Keratinocyte (primary cell): Measurements from ENCODE around the gene CHD2. TPM values are rescaled to one million over a fixed set of nuclear protein-coding genes. Genes with fewer than 3 reads are reported as not detected.

ENCODE experiments used
- DNase-seq: peaks from one replicate; pipeline ENCODE4 v3.0.0-alpha.2; 2011; ENCODE audit warnings: low read depth, missing footprints, low spot score
- FAIRE-seq: peaks from 2 replicates; lab custom pipeline; 2011; peaks lifted over from hg19 to GRCh38; lab: Jason Lieb, UNC
- H2AFZ ChIP-seq: 2 replicates; pipeline ENCODE4 v1.6.0; 2012; ENCODE audit warnings: low read length, control low read depth, inconsistent platforms; ENCODE audit not compliant: control insufficient read depth
- H3K27ac ChIP-seq: 2 replicates; pipeline ENCODE4 v1.5.1; 2011; ENCODE audit warnings: low read length; ENCODE audit not compliant: control insufficient read depth, insufficient read depth
- H3K27me3 ChIP-seq: 3 replicates; pipeline ENCODE4 v1.6.0; 2011; ENCODE audit warnings: low read length; ENCODE audit not compliant: control insufficient read depth, insufficient read depth; ENCODE audit errors: extremely low read depth
- H3K36me3 ChIP-seq, 2 experiments: 2 replicates in 1 of 2; 3 replicates in 1 of 2; pipeline ENCODE4 v1.5.1; 2011; ENCODE audit warnings: low read length in 2 of 2, mild to moderate bottlenecking in 1 of 2; ENCODE audit not compliant: control insufficient read depth in 2 of 2, insufficient read depth in 2 of 2; ENCODE audit errors: extremely low read depth in 1 of 2
- H3K4me1 ChIP-seq: 3 replicates; pipeline ENCODE4 v1.5.1; 2011; ENCODE audit warnings: low read length; ENCODE audit not compliant: control insufficient read depth, insufficient read depth; ENCODE audit errors: extremely low read depth
- H3K4me2 ChIP-seq: 3 replicates; pipeline ENCODE4 v1.6.0; 2011; ENCODE audit warnings: low read depth, low read length; ENCODE audit not compliant: control insufficient read depth, insufficient read depth; ENCODE audit errors: extremely low read depth
- H3K4me3 ChIP-seq, 3 experiments: fragments of 200-600 bp in 1 of 3; sonication (generic) in 1 of 3; 2 replicates in 2 of 3; 3 replicates in 1 of 3; pipeline ENCODE4 v1.5.1; 2011 to 2016; ENCODE audit warnings: low read length in 3 of 3, mild to moderate bottlenecking in 3 of 3, control low read depth in 2 of 3, inconsistent platforms in 1 of 3, low read depth in 1 of 3, mixed read lengths in 1 of 3, mixed run types in 1 of 3, moderate library complexity in 1 of 3; ENCODE audit not compliant: control insufficient read depth in 2 of 3, insufficient read depth in 2 of 3; ENCODE audit errors: extremely low read depth in 1 of 3
- H3K79me2 ChIP-seq: 2 replicates; pipeline ENCODE4 v1.6.0; 2012; ENCODE audit warnings: low read length; ENCODE audit not compliant: control insufficient read depth, insufficient read depth
- H3K9ac ChIP-seq: 3 replicates; pipeline ENCODE4 v1.6.0; 2011; ENCODE audit warnings: low read length; ENCODE audit not compliant: control insufficient read depth, insufficient read depth; ENCODE audit errors: extremely low read depth
- H3K9me1 ChIP-seq: 3 replicates; pipeline ENCODE4 v1.6.0; 2011; ENCODE audit warnings: low read length; ENCODE audit not compliant: control insufficient read depth, insufficient read depth; ENCODE audit errors: extremely low read depth
- H3K9me3 ChIP-seq: 2 replicates; pipeline ENCODE4 v1.5.1; 2012; ENCODE audit warnings: low read depth, low read length; ENCODE audit not compliant: control insufficient read depth
- H4K20me1 ChIP-seq: 3 replicates; pipeline ENCODE4 v1.6.0; 2011; ENCODE audit warnings: low read length; ENCODE audit not compliant: control insufficient read depth, insufficient read depth; ENCODE audit errors: extremely low read depth
- CTCF ChIP-seq, 3 experiments: IDR thresholded peaks in 1 of 3; conservative IDR thresholded peaks in 1 of 3; optimal IDR thresholded peaks in 1 of 3; 2 replicates in 2 of 3; 3 replicates in 1 of 3; pipeline versions ENCODE3 to v1.5.1; 2011; ENCODE audit warnings: low read length in 3 of 3, mild to moderate bottlenecking in 3 of 3, moderate library complexity in 2 of 3, control low read depth in 1 of 3, inconsistent platforms in 1 of 3; ENCODE audit not compliant: insufficient read depth in 2 of 3; ENCODE audit errors: extremely low read depth in 1 of 3
- EZH2 ChIP-seq: IDR thresholded peaks from one replicate; pipeline ENCODE4 v1.6.1; 2012; ENCODE audit warnings: inconsistent platforms, mild to moderate bottlenecking, low read length, moderate library complexity
- dilution Hi-C: fragments of 300-500 bp; cut with MboI; formaldehyde crosslinking; loops from one replicate; pipeline ENCODE4 v1.7.0; 2020; ENCODE audit warnings: low sequenced_read_pairs; ENCODE audit not compliant: extremely low pct_ligation_motif_present
- polyA plus RNA-seq, 5 experiments: library from polyadenylated mRNA; depleted of rRNA in 3 of 5; stranded (reverse) in 3 of 5; stranded (forward) in 1 of 5; unstranded in 1 of 5; fragments of >200 nt; gene quantifications; 1 replicate in 1 of 5; 2 replicates in 3 of 5; 3 replicates in 1 of 5; pipeline versions ENCODE4 v1.2.1 to v1.2.3, GENCODE V29; 2011 to 2012; ENCODE audit warnings: missing spikeins in 2 of 5, low read depth in 1 of 5, low replicate concordance in 1 of 5

Gene CHD2
- polyA plus RNA-seq, 1 donor (not counting 4 experiments of a cell fraction or from before 2014, with no cell fraction given) = 62.0 TPM

DNA sequence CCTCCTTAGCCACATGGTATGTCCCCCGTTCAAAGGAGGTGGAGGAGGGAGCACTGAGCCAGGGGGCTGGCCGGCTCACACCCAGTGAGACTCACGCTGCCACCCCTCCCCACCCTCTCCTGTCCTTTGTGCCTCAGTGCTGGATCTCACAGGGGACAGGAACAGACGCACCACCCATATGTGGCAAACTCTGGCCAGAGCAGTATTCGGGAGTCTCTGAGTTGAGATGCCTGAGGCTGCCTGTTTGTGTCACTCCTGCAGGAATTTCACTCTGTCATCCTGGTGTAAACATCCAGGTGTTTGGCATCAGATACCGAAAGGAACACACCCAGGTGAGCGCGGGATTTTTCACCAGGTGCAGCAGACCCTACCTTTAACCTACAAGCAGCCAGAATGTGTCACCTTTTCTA is 163.1 kb downstream of the CHD2 start:
- Histone ChIP-seq H3K27me3 (peaks cover 8% of the 10 kb centered on the region), H3K27ac (no peak overlapping the region), H3K36me3 (no peaks in the 10 kb centered on the region), H3K4me2 (peak overlapping the region; percentile 7), H3K9me1 (no peaks in the 10 kb centered on the region), H2AFZ (no peak overlapping the region), H3K9me3 (no peaks in the 10 kb centered on the region), H4K20me1 (no peaks in the 10 kb centered on the region), H3K4me1 (peaks cover 20% of the 10 kb centered on the region), H3K9ac (peak overlapping the region; percentile 42), H3K4me3 (no peak overlapping the region), H3K79me2 (no peaks in the 10 kb centered on the region)
- dilution Hi-C loops = no loop called here
- DNase-seq (peak; percentile 50), FAIRE-seq (no peak)
- TF ChIP-seq EZH2 = no peak
- no peak for TF ChIP-seq CTCF (optimal IDR thresholded peaks at IDR 0.05 in 1 of 3, IDR thresholded peaks at IDR 0.05 in 1 of 3, conservative IDR thresholded peaks at IDR 0.05 in 1 of 3; ENCODE audit: extremely low read depth in 1 of 3, insufficient read depth in 2 of 3, low read length in 3 of 3)

DNA sequence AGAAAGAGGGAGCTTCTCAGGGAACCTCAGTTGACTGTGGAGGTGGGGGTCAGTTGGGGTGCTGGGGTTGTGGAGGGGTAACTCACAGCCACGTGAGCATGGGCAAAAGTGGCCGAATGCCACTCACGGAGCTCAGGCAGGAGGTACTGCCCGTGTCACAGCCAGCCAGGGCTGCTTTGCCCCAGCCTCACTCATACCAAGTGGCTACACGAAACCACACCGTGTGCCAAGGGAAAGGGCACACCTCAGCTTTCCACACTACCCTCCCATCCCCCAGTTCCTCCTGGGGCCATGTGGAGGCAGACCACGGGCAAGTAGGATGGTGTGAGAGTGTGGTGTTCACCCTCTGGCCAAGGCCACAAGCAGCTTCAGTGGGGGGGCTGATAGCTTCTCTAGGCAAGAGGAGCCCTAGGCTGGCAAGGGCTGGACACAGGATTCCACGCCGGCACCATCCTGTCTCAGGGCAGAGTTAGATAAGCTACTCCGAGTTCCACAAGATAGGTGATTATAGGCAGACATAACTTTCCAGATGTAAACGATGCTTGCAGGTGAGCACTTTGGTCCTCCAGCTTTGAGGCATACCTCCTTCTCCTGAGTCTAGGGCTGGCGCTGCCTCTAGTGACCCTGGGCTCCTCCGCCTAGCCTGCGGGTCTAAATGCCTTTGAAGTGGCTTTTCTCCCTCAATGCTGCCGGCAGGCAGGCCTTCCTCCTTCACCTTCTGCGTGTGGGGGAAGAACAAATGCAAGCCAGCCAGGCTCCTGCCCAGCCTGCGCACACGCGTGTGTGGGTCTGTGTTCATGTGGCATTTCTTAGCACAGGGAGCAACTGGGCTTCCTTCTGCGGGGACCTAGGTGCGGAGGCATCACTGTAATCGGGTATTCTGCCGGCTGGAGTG is 163.9 kb downstream of the CHD2 start:
- dilution Hi-C loops = no loop called here
- H3K4me3 ChIP-seq = no peak overlapping the region

More for the DNA sequence above, 163.9 kb downstream of the CHD2 start:
- Histone ChIP-seq H3K36me3 (no peaks in the 10 kb centered on the region), H3K79me2 (no peaks in the 10 kb centered on the region), H3K4me1 (peaks cover 20% of the 10 kb centered on the region), H3K27ac (no peak overlapping the region), H3K9ac (peak overlapping the region; percentile 42), H3K9me3 (no peaks in the 10 kb centered on the region), H2AFZ (peak overlapping the region; percentile 56), H3K9me1 (no peaks in the 10 kb centered on the region), H3K4me2 (peak overlapping the region; percentile 7), H4K20me1 (no peaks in the 10 kb centered on the region), H3K27me3 (peaks cover 8% of the 10 kb centered on the region)
- no peak for FAIRE-seq
- TF ChIP-seq EZH2 (no peak), CTCF (optimal IDR thresholded peaks at IDR 0.05 in 1 of 3, IDR thresholded peaks at IDR 0.05 in 1 of 3, conservative IDR thresholded peaks at IDR 0.05 in 1 of 3; ENCODE audit: extremely low read depth in 1 of 3, insufficient read depth in 2 of 3, low read length in 3 of 3) (no peak)
- no peak for DNase-seq
